DND-41 (cell line): ENCODE measurements around the gene JCAD.
A peak's percentile ranks its signal among the peaks of the same experiment; 100 is the strongest.

Experiments used
- ATAC-seq: fragments of 200-7000 bp; cut with Tn5 transposase; 3 replicates; pipeline ENCODE4 v1.9.1; 2021; ENCODE audit warnings: low read depth; ENCODE audit not compliant: insufficient read depth
- DNase-seq: peaks from one replicate; pipeline ENCODE4 v3.0.0-alpha.2; 2020
- H2AFZ ChIP-seq: 2 replicates; pipeline ENCODE4 v1.6.0; 2012; ENCODE audit warnings: low read depth, low read length
- H3K27ac ChIP-seq: 2 replicates; pipeline ENCODE4 v1.5.1; 2012; ENCODE audit warnings: low read length, inconsistent platforms
- H3K27me3 ChIP-seq: fragments of 200-600 bp; sonication (generic); 2 replicates; pipeline ENCODE4 v1.6.0; 2012; ENCODE audit warnings: low read length, mild to moderate bottlenecking, inconsistent platforms; ENCODE audit not compliant: insufficient read depth, poor library complexity
- H3K36me3 ChIP-seq: 2 replicates; pipeline ENCODE4 v1.5.1; 2012; ENCODE audit warnings: low read length, inconsistent platforms; ENCODE audit not compliant: insufficient read depth
- H3K4me1 ChIP-seq: 2 replicates; pipeline ENCODE4 v1.5.1; 2012; ENCODE audit warnings: mild to moderate bottlenecking, low read length; ENCODE audit not compliant: insufficient read depth
- H3K4me2 ChIP-seq: 2 replicates; pipeline ENCODE4 v1.6.0; 2012; ENCODE audit warnings: mild to moderate bottlenecking, moderate library complexity, low read length, inconsistent platforms; ENCODE audit not compliant: insufficient read depth
- H3K4me3 ChIP-seq, 2 experiments: fragments of 200-600 bp in 1 of 2; shearing (Covaris generic) in 1 of 2; 2 replicates each; pipeline ENCODE4 v1.5.1; 2012 to 2016; ENCODE audit warnings: inconsistent platforms in 2 of 2, low read length in 2 of 2, mild to moderate bottlenecking in 2 of 2, low read depth in 1 of 2, moderate library complexity in 1 of 2
- H3K79me2 ChIP-seq: 2 replicates; pipeline ENCODE4 v1.6.0; 2012; ENCODE audit warnings: low read length, inconsistent platforms; ENCODE audit not compliant: insufficient read depth
- H3K9ac ChIP-seq: 2 replicates; pipeline ENCODE4 v1.6.0; 2012; ENCODE audit warnings: low read depth, mild to moderate bottlenecking, inconsistent platforms, low read length, moderate library complexity
- H3K9me3 ChIP-seq: 2 replicates; pipeline ENCODE4 v1.5.1; 2012; ENCODE audit warnings: low read length, moderate library complexity, mild to moderate bottlenecking, inconsistent platforms; ENCODE audit not compliant: insufficient read depth, severe bottlenecking
- H4K20me1 ChIP-seq: 2 replicates; pipeline ENCODE4 v1.6.0; 2012; ENCODE audit warnings: low read length; ENCODE audit not compliant: insufficient read depth
- CTCF ChIP-seq: IDR thresholded peaks from 2 replicates; pipeline ENCODE4 v1.5.1; 2012; ENCODE audit warnings: borderline replicate concordance, low read length, moderate library complexity, mild to moderate bottlenecking; ENCODE audit not compliant: poor library complexity, severe bottlenecking; ENCODE audit errors: extremely low read depth
- EZH2 ChIP-seq: IDR thresholded peaks from 3 replicates; pipeline ENCODE4 v1.6.1; 2012; ENCODE audit warnings: borderline replicate concordance, low read depth, mild to moderate bottlenecking, moderate library complexity, low read length, inconsistent platforms; ENCODE audit not compliant: severe bottlenecking

Gene JCAD

GRCh38 chr10:30029164-30029871, 30.1 kb downstream of the JCAD start:
- no peak for ATAC-seq
- TF ChIP-seq EZH2 (no peak), CTCF (no peak)
- no peaks in the 10 kb centered on the region for H4K20me1 ChIP-seq

GRCh38 chr10:30028738-30029030, 30.7 kb downstream of the JCAD start:
- TF ChIP-seq CTCF, result no peak
- TF ChIP-seq EZH2, result no peak
- Histone ChIP-seq H2AFZ (no peak overlapping the region), H3K4me3 (no peak overlapping the region), H3K9me3 (no peaks in the 10 kb centered on the region), H3K79me2 (no peaks in the 10 kb centered on the region), H3K4me2 (peak overlapping the region; percentile 60; the same call in 1 of the 2 replicates), H3K4me1 (peaks cover 31% of the 10 kb centered on the region), H3K9ac (no peak overlapping the region), H3K27me3 (no peaks in the 10 kb centered on the region), H4K20me1 (no peaks in the 10 kb centered on the region), H3K36me3 (no peaks in the 10 kb centered on the region), H3K27ac (no peak overlapping the region)
- DNase-seq (no peak), ATAC-seq (no peak)

More at GRCh38 chr10:30029164-30029871, 30.1 kb downstream of the JCAD start:
- H2AFZ ChIP-seq, result no peak overlapping the region
- peaks cover 31% of the 10 kb centered on the region for H3K4me1 ChIP-seq
- H3K27ac ChIP-seq, result no peak overlapping the region
- no peaks in the 10 kb centered on the region for H3K36me3 ChIP-seq
- H3K27me3 ChIP-seq, result no peaks in the 10 kb centered on the region
- DNase-seq, result no peak
- no peak overlapping the region for H3K4me3 ChIP-seq
- no peak overlapping the region for H3K4me2 ChIP-seq
- H3K79me2 ChIP-seq, result no peaks in the 10 kb centered on the region
- no peak overlapping the region for H3K9ac ChIP-seq
- no peaks in the 10 kb centered on the region for H3K9me3 ChIP-seq

GRCh38 chr10:30028006-30028737, 31.2 kb downstream of the JCAD start:
- H3K36me3 ChIP-seq, result no peaks in the 10 kb centered on the region
- H3K79me2 ChIP-seq, result no peaks in the 10 kb centered on the region
- peak overlapping the region; percentile 88 for H3K27ac ChIP-seq
- H3K4me1 ChIP-seq, result peaks cover 31% of the 10 kb centered on the region
- peak; percentile 57 for DNase-seq
- peak overlapping the region; percentile 63 for H2AFZ ChIP-seq
- H3K4me2 ChIP-seq, result peak overlapping the region; percentile 60
- H3K4me3 ChIP-seq, result peak overlapping the region in 1 of 2 experiments; percentile 49; a peak in 2 of 4 replicates
- H3K27me3 ChIP-seq, result no peaks in the 10 kb centered on the region
- no peaks in the 10 kb centered on the region for H4K20me1 ChIP-seq
- H3K9me3 ChIP-seq, result no peaks in the 10 kb centered on the region
- TF ChIP-seq EZH2, result no peak
- TF ChIP-seq CTCF, result no peak
- H3K9ac ChIP-seq, result peak overlapping the region; percentile 48
- no peak for ATAC-seq
